Activated CD8-positive, alpha-beta memory T cell treated with anti-CD3 and anti-CD28 coated beads, Interleukin-2, amount 10 ng/mL, durations not matched to agents 7 days and 5 days (primary cell): Measurements from ENCODE around the gene TERT. TPM values are rescaled to one million over a fixed set of nuclear protein-coding genes. Genes with fewer than 3 reads are reported as not detected.
"Not testable (repeated sequence)": the region's sequence is repeated elsewhere in the genome, so short reads cannot be mapped to it uniquely, and the experiment has no call there.

Experiments
- ATAC-seq: fragments of 150-1000 bp; cut with Tn5 transposase; one replicate; pipeline ENCODE4 v1.10.0; 2021; ENCODE audit warnings: moderate library complexity
- CTCF ChIA-PET: fragments of 350-600 bp; sonication (Branson Sonifier 250); formaldehyde crosslinking; loops from one replicate; lab custom pipeline; 2021; ENCODE audit warnings: antibody characterized with exemption; lab: Charles Lee
- DNase-seq: peaks from one replicate; pipeline ENCODE4 v3.0.0-alpha.2; 2020
- H3K27ac Mint-ChIP-seq: one replicate; pipeline ENCODE4 v1.8.0; 2021; ENCODE audit warnings: mild to moderate bottlenecking, mixed read lengths
- H3K27me3 Mint-ChIP-seq: one replicate; pipeline ENCODE4 v1.8.0; 2021; ENCODE audit warnings: mixed read lengths
- H3K36me3 Mint-ChIP-seq: one replicate; pipeline ENCODE4 v1.8.0; 2021; ENCODE audit warnings: mild to moderate bottlenecking, mixed read lengths
- H3K4me1 Mint-ChIP-seq: one replicate; pipeline ENCODE4 v1.8.0; 2021; ENCODE audit warnings: mixed read lengths
- H3K4me3 Mint-ChIP-seq: one replicate; pipeline ENCODE4 v1.8.0; 2021; ENCODE audit warnings: mild to moderate bottlenecking, moderate library complexity, mixed read lengths
- H3K9me3 Mint-ChIP-seq: one replicate; pipeline ENCODE4 v1.8.0; 2022; ENCODE audit warnings: low read depth, mixed read lengths
- total RNA-seq, 2 experiments: library from RNA; stranded (reverse); gene quantifications; one replicate each; pipeline ENCODE4 v1.2.3, GENCODE V29; 2021

TERT gene
- total RNA-seq, 2 experiments from 2014 or later = 0.82 to 1.5 TPM

GRCh38 chr5:1326901-1327756 is 32.3 kb upstream of the TERT start:
- CTCF ChIA-PET = interaction anchor here (0.7 to 1.4 kb wide), 2 partner anchors 11 to 18 kb away, joined by 3 read pairs; no protein-coding TSS in a partner anchor
- not testable (repeated sequence) for H3K27me3 Mint-ChIP-seq, H3K27ac Mint-ChIP-seq, H3K4me1 Mint-ChIP-seq, DNase-seq, ATAC-seq, H3K9me3 Mint-ChIP-seq, H3K4me3 Mint-ChIP-seq
- peaks cover 14% of the 10 kb centered on the region for H3K36me3 Mint-ChIP-seq

DNA sequence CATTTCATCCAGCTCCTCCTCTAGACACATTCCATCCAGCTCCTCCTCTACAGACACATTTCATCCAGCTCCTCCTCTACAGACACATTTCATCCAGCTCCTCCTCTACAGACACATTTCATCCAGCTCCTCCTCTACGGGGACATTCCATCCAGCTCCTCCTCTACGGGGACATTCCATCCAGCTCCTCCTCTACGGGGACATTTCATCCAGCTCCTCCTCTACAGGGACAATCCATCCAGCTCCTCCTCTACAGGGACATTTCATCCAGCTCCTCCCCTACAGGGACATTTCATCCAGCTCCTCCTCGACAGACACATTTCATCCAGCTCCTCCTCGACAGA is 31.6 kb upstream of the TERT start:
- not testable (repeated sequence) for H3K27ac Mint-ChIP-seq, H3K27me3 Mint-ChIP-seq, H3K9me3 Mint-ChIP-seq, DNase-seq, ATAC-seq, H3K4me3 Mint-ChIP-seq, H3K4me1 Mint-ChIP-seq
- H3K36me3 Mint-ChIP-seq = peaks cover 14% of the 10 kb centered on the region
- CTCF ChIA-PET = interaction anchor here (0.7 to 0.9 kb wide), 2 partner anchors 17 to 152 kb away, joined by 3 read pairs; no protein-coding TSS in a partner anchor

- Mint-ChIP-seq H3K27me3 (no peaks in the 10 kb centered on the region), H3K9me3 (no peaks in the 10 kb centered on the region), H3K4me1 (no peaks in the 10 kb centered on the region), H3K4me3 (no peak overlapping the region), H3K27ac (no peak overlapping the region), H3K36me3 (peaks cover 12% of the 10 kb centered on the region)
- ATAC-seq (no peak), DNase-seq (no peak)
- CTCF ChIA-PET = interaction anchor here (0.7 to 0.9 kb wide), 2 partner anchors 17 to 152 kb away, joined by 3 read pairs; no protein-coding TSS in a partner anchor
These were observed 31.1 kb upstream of the TERT start for GRCh38 chr5:1325870-1326531.

- no peak overlapping the region for H3K4me3 Mint-ChIP-seq
- no peaks in the 10 kb centered on the region for H3K4me1 Mint-ChIP-seq
- ATAC-seq (no peak), DNase-seq (no peak)
- CTCF ChIA-PET = interaction anchor here (0.9 kb wide), 1 partner anchor 151 kb away, joined by 3 read pairs; no protein-coding TSS in a partner anchor
- H3K27ac Mint-ChIP-seq = no peak overlapping the region
- H3K27me3 Mint-ChIP-seq = no peaks in the 10 kb centered on the region
- no peaks in the 10 kb centered on the region for H3K9me3 Mint-ChIP-seq
- H3K36me3 Mint-ChIP-seq = peaks cover 13% of the 10 kb centered on the region
These were observed 30.4 kb upstream of the TERT start for GRCh38 chr5:1325191-1325741.

DNA sequence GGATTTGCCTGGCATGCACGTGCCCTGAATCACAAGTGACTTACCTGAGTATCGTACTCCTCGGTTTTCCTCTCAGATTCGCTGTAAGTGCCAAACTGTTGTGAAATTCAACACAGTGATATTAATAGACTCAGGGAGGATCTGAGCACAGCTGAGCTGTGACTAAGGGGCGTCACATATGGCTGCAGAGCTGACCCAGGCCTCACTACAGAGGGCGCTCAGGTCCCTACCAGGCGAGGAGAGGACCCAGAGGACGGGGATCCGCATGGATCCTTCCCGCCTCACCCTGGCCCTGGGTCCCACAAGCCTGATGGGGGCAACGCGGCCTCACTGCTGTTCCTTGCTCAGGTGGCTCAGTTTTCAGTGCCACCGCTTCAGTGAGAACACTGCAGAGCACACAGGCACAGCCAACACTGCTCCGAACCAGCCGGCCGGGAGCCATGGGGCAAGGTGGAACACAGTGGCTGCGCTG is 29.9 kb upstream of the TERT start:
- peaks cover 16% of the 10 kb centered on the region for H3K36me3 Mint-ChIP-seq

GRCh38 chr5:1324301-1324700 is 29.4 kb upstream of the TERT start:
- Mint-ChIP-seq H3K4me1 (no peaks in the 10 kb centered on the region), H3K9me3 (no peaks in the 10 kb centered on the region), H3K27me3 (no peaks in the 10 kb centered on the region), H3K36me3 (peaks cover 16% of the 10 kb centered on the region), H3K27ac (no peak overlapping the region), H3K4me3 (no peak overlapping the region)
- ATAC-seq (no peak), DNase-seq (no peak)
- CTCF ChIA-PET = interaction anchor here (1.0 kb wide), 1 partner anchor 11 kb away, joined by 4 read pairs; no protein-coding TSS in a partner anchor

More for the DNA sequence above, 29.9 kb upstream of the TERT start:
- DNase-seq (no peak), ATAC-seq (no peak)
- Mint-ChIP-seq H3K9me3 (no peaks in the 10 kb centered on the region), H3K4me1 (no peaks in the 10 kb centered on the region), H3K27me3 (no peaks in the 10 kb centered on the region), H3K4me3 (no peak overlapping the region), H3K27ac (no peak overlapping the region)
- CTCF ChIA-PET = interaction anchor here (1.0 kb wide), 1 partner anchor 12 kb away, joined by 4 read pairs; no protein-coding TSS in a partner anchor

- no peaks in the 10 kb centered on the region for H3K27me3 Mint-ChIP-seq
- DNase-seq = no peak
These were observed 28.9 kb upstream of the TERT start for GRCh38 chr5:1323803-1324173.

GRCh38 chr5:1322955-1323802 is 28.3 kb upstream of the TERT start:
- Mint-ChIP-seq H3K27ac (no peak overlapping the region), H3K9me3 (no peaks in the 10 kb centered on the region), H3K36me3 (peaks cover 21% of the 10 kb centered on the region), H3K4me3 (no peak overlapping the region), H3K27me3 (no peaks in the 10 kb centered on the region), H3K4me1 (no peaks in the 10 kb centered on the region)
- CTCF ChIA-PET = no interaction called here
- no peak for DNase-seq
- no peak for ATAC-seq

More at GRCh38 chr5:1323803-1324173, 28.9 kb upstream of the TERT start:
- Mint-ChIP-seq H3K36me3 (peaks cover 16% of the 10 kb centered on the region), H3K4me3 (no peak overlapping the region), H3K4me1 (no peaks in the 10 kb centered on the region), H3K9me3 (no peaks in the 10 kb centered on the region), H3K27ac (no peak overlapping the region)
- CTCF ChIA-PET = interaction anchor here (1.0 kb wide), 1 partner anchor 11 kb away, joined by 4 read pairs; no protein-coding TSS in a partner anchor
- no peak for ATAC-seq

DNA sequence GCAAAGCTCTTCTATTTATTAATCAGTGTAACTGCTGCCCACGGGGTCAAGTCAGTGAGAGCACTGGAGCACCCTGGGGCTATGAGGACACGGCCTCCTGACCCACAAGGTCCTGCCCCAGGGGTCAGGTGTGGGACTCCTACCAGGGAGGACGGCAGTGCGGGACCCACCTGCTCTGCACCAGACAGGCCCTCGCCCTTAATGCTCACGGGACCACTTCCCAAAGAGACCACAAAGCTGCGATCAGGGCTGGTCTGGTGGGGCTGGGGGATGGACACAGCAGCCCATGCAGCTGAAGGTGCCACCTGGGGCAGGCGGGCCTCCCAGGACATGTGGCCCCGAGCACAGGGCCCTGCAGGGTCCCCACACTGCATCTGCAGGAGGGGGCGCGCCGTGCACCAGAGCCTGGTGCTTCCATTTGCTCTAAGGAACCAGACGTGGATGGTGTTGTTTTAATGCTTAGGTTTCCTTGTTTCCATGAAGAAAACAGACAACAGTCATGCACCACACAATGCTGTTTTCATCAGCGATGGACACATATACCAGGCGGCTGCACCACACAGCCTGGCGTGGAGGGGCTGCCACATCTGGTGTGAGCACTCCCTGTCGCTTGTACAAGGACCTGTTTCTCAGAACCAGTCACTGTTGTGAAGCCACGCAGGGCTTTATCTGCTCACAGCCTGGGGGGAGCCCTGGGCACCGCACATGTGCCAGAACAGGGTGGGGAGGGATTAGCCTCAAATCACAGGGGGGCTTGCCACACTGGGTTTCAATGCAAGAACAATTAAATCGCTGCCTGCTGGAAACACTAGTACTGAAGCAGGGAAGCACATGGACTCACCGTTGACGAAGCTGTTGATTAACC is 27.4 kb upstream of the TERT start:
- no peak for ATAC-seq
- Mint-ChIP-seq H3K4me3 (no peak overlapping the region), H3K36me3 (peaks cover 30% of the 10 kb centered on the region), H3K9me3 (no peaks in the 10 kb centered on the region), H3K4me1 (peaks cover 5% of the 10 kb centered on the region), H3K27me3 (no peaks in the 10 kb centered on the region), H3K27ac (no peak overlapping the region)
- DNase-seq = no peak
- CTCF ChIA-PET = no interaction called here

GRCh38 chr5:1321576-1321975 is 26.7 kb upstream of the TERT start:
- H3K36me3 Mint-ChIP-seq = peaks cover 32% of the 10 kb centered on the region
- H3K27ac Mint-ChIP-seq = no peak overlapping the region
- DNase-seq = no peak
- no peak for ATAC-seq
- no peaks in the 10 kb centered on the region for H3K27me3 Mint-ChIP-seq
- no peak overlapping the region for H3K4me3 Mint-ChIP-seq
- CTCF ChIA-PET = no interaction called here
- H3K4me1 Mint-ChIP-seq = peaks cover 12% of the 10 kb centered on the region
- no peaks in the 10 kb centered on the region for H3K9me3 Mint-ChIP-seq

GRCh38 chr5:1320436-1321344 is 25.8 kb upstream of the TERT start:
- CTCF ChIA-PET = no interaction called here
- Mint-ChIP-seq H3K27ac (peak overlapping the region; percentile 32), H3K4me3 (no peak overlapping the region), H3K36me3 (peaks cover 30% of the 10 kb centered on the region), H3K27me3 (no peaks in the 10 kb centered on the region), H3K9me3 (no peaks in the 10 kb centered on the region), H3K4me1 (peaks cover 21% of the 10 kb centered on the region)
- DNase-seq (no peak), ATAC-seq (no peak)
